HepG2 (cell line): ENCODE results near the gene PTPRCAP. TPM values are rescaled to one million over a fixed set of nuclear protein-coding genes. Genes with fewer than 3 reads are reported as not detected.
A peak's percentile ranks its signal among the peaks of the same experiment; 100 is the strongest.

Experiments used
- ATAC-seq: fragments of 200-7000 bp; cut with Tn5 transposase; 3 replicates; pipeline ENCODE4 v1.9.1; 2020; ENCODE audit warnings: mild to moderate bottlenecking, moderate library complexity
- BruUV-seq: library from RNA; stranded (reverse); fragments of 400-500 nt; replicated peaks from 2 replicates; lab custom pipeline; 2021; lab: Mats Ljungman, UMichigan
- CTCF ChIA-PET: fragments of 300-600 bp; formaldehyde crosslinking; extraction: SDS; loops from one replicate; lab custom pipeline; 2021; ENCODE audit warnings: low total read pairs, inconsistent platforms, low intra/inter-chr PET ratio; lab: Yijun Ruan, JAX
- POLR2A ChIA-PET: fragments of 350-600 bp; sonication (Branson Sonifier 250); formaldehyde crosslinking; loops from one replicate; lab custom pipeline; 2020; ENCODE audit warnings: antibody characterized with exemption, inconsistent platforms; lab: Yijun Ruan, JAX
- DNase-seq: peaks from one replicate; pipeline ENCODE4 v3.0.0-alpha.2; 2015; ENCODE audit warnings: low spot score
- FAIRE-seq: peaks from 3 replicates; lab custom pipeline; 2011; peaks lifted over from hg19 to GRCh38; lab: Jason Lieb, UNC
- H2AFZ ChIP-seq: one replicate; pipeline ENCODE4 v1.6.1; 2011; ENCODE audit warnings: low read length, inconsistent platforms
- H3K27ac ChIP-seq: fragments of 300-600 bp; 3 replicates; pipeline ENCODE4 v1.8.0; 2011; ENCODE audit warnings: mixed run types, mild to moderate bottlenecking, mixed read lengths, low read length, inconsistent platforms; ENCODE audit not compliant: insufficient read depth; ENCODE audit errors: extremely low read length
- H3K27me3 ChIP-seq, 2 experiments: fragments of 200-600 bp in 1 of 2; 2 replicates in 1 of 2; 3 replicates in 1 of 2; pipeline versions ENCODE4 v1.6.0 to v1.8.0; 2011; ENCODE audit warnings: low read length in 2 of 2, mild to moderate bottlenecking in 2 of 2, moderate library complexity in 2 of 2, inconsistent platforms in 1 of 2; ENCODE audit not compliant: insufficient read depth in 2 of 2, control insufficient read depth in 1 of 2
- H3K36me3 ChIP-seq, 2 experiments: fragments of 200-600 bp in 1 of 2; replicated peaks in 1 of 2; 2 replicates in 1 of 2; 3 replicates in 1 of 2; pipeline versions ENCODE4 v1.5.1 to v1.8.0; 2011; ENCODE audit warnings: low read length in 2 of 2, inconsistent platforms in 1 of 2; ENCODE audit not compliant: insufficient read depth in 2 of 2, control insufficient read depth in 1 of 2
- H3K4me1 ChIP-seq: 2 replicates; pipeline ENCODE4 v1.5.1; 2012; ENCODE audit warnings: low read length, inconsistent platforms; ENCODE audit not compliant: insufficient read depth
- H3K4me2 ChIP-seq: 2 replicates; pipeline ENCODE4 v1.6.0; 2011; ENCODE audit warnings: low read depth, low read length, inconsistent platforms
- H3K4me3 ChIP-seq, 3 experiments: fragments of 200-600 bp in 1 of 3; sonication (generic), shearing (Covaris generic) in 1 of 3; replicated peaks in 1 of 3; 2 replicates each; pipeline ENCODE4 v1.5.1; 2011 to 2016; ENCODE audit warnings: low read length in 3 of 3, inconsistent platforms in 2 of 3, low read depth in 2 of 3, mild to moderate bottlenecking in 2 of 3, control low read depth in 1 of 3, mixed read lengths in 1 of 3; ENCODE audit not compliant: insufficient read depth in 1 of 3
- H3K79me2 ChIP-seq: one replicate; pipeline ENCODE4 v1.6.1; 2011; ENCODE audit warnings: low read length, inconsistent platforms; ENCODE audit not compliant: insufficient read depth
- H3K9ac ChIP-seq: 2 replicates; pipeline ENCODE4 v1.6.0; 2011; ENCODE audit warnings: mild to moderate bottlenecking, low read depth, low read length, inconsistent platforms; ENCODE audit not compliant: insufficient read depth
- H3K9me3 ChIP-seq: 2 replicates; pipeline ENCODE4 v1.5.1; 2012; ENCODE audit warnings: mild to moderate bottlenecking, low read length
- H4K20me1 ChIP-seq: 2 replicates; pipeline ENCODE4 v1.6.0; 2011; ENCODE audit warnings: inconsistent platforms, mild to moderate bottlenecking, low read length, moderate library complexity; ENCODE audit not compliant: insufficient read depth
- ZNF652 ChIP-seq: IDR thresholded peaks from 2 replicates; pipeline ENCODE4 v1.6.1; 2016; ENCODE audit warnings: low read depth, borderline replicate concordance
- WGBS: methylation state at CpG from one replicate; pipeline ENCODE4 v1.1.6; 2017; ENCODE audit warnings: low lambda C conversion rate; 5-methylcytosine and 5-hydroxymethylcytosine counted together
- in situ Hi-C: cut with HindIII; loops from 2 replicates; pipeline ENCODE4 v1.10.0; 2017; ENCODE audit warnings: low pct_unique_long_range_greater_than_20kb; ENCODE audit not compliant: extremely low pct_ligation_motif_present
- intact Hi-C: fragments of 100-400 bp; cut with micrococcal nuclease; formaldehyde crosslinking; loops from one replicate; pipeline ENCODE4 v1.10.0; 2022; ENCODE audit not compliant: unreplicated experiment
- polyA plus RNA-seq, 8 experiments: library from polyadenylated mRNA; depleted of rRNA in 3 of 8; stranded (reverse) in 7 of 8; unstranded in 1 of 8; fragments of >200 nt; fragmentation: Illumina TruSeq in 4 of 8; extraction: Trizol in 4 of 8; gene quantifications; 2 replicates each; pipeline versions ENCODE4 v1.2.1 to v1.2.3, GENCODE V29; 2011 to 2016; ENCODE audit warnings: low read depth in 4 of 8, missing spikeins in 1 of 8, mixed read lengths in 1 of 8; ENCODE audit not compliant: insufficient read depth in 1 of 8
- total RNA-seq, 5 experiments: library from RNA; depleted of rRNA; stranded (reverse); fragments of >200 nt; fragmentation: Illumina TruSeq; extraction: Trizol; gene quantifications; 2 replicates each; pipeline ENCODE4 v1.2.3, GENCODE V29; 2016; ENCODE audit warnings: low read depth in 1 of 5
- TF ChIP-seq, protein P1 (sequence below): sonication (generic); formaldehyde crosslinking; IDR thresholded peaks from 2 replicates; pipeline ENCODE4 v1.5.1; 2020; ENCODE audit warnings: mild to moderate bottlenecking, missing genetic modification reagents, moderate library complexity

Gene PTPRCAP
- total and polyA plus RNA-seq, 2 of the 13 experiments (the other 11 are each of a cell fraction or from before 2014, with no cell fraction given): 0.60 to 0.70 TPM

DNA sequence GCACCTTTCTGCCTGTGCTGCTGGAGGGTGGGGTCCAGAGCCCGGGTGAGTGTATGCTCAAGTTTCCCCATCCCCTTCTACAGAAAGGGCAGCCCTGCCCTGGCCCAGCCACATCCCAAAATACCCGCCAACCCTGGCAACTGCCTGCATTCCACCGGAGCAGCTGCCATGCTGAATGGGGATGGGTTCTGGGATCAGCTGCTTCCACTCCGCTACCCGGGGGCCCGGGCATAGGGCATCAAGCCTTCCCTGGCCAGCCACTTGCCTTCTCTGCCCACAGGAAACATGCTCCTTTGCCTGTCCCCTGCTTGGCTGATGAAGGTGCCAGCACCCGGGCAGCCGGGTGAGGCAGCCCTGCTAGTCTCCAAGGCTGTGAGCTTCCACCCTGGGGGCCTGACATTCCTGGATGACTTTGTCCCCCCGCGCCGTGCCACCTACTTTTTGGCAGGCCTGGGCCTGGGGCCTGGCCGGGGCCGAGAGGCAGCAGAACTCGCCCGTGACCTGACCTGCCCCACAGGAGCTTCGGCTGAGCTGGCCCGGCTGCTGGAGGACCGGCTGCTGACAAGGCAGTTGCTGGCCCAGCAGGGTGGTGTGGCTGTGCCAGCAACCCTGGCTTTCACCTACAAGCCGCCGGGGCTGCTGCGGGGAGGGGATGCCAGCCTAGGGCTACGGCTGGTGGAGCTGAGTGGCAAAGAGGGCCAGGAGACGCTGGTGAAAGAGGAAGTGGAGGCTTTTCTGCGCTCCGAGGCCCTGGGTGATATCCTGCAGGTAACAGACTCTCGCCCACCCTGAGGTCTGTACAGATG is 18.8 kb downstream of the PTPRCAP start:
- no peak for TF ChIP-seq ZNF652 (CRISPR knock-in tag)
- TF ChIP-seq, protein P1, sequence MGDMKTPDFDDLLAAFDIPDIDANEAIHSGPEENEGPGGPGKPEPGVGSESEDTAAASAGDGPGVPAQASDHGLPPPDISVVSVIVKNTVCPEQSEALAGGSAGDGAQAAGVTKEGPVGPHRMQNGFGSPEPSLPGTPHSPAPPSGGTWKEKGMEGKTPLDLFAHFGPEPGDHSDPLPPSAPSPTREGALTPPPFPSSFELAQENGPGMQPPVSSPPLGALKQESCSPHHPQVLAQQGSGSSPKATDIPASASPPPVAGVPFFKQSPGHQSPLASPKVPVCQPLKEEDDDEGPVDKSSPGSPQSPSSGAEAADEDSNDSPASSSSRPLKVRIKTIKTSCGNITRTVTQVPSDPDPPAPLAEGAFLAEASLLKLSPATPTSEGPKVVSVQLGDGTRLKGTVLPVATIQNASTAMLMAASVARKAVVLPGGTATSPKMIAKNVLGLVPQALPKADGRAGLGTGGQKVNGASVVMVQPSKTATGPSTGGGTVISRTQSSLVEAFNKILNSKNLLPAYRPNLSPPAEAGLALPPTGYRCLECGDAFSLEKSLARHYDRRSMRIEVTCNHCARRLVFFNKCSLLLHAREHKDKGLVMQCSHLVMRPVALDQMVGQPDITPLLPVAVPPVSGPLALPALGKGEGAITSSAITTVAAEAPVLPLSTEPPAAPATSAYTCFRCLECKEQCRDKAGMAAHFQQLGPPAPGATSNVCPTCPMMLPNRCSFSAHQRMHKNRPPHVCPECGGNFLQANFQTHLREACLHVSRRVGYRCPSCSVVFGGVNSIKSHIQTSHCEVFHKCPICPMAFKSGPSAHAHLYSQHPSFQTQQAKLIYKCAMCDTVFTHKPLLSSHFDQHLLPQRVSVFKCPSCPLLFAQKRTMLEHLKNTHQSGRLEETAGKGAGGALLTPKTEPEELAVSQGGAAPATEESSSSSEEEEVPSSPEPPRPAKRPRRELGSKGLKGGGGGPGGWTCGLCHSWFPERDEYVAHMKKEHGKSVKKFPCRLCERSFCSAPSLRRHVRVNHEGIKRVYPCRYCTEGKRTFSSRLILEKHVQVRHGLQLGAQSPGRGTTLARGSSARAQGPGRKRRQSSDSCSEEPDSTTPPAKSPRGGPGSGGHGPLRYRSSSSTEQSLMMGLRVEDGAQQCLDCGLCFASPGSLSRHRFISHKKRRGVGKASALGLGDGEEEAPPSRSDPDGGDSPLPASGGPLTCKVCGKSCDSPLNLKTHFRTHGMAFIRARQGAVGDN (CRISPR knock-in tag): 0 out of 2 replicates have a peak, but pooled peaks have one; percentile 15
- H4K20me1 ChIP-seq: no peaks in the 10 kb centered on the region
- in situ Hi-C loops (no loop called here), intact Hi-C loops (no loop called here)
- no peak overlapping the region for H3K4me2 ChIP-seq
- H3K79me2 ChIP-seq: no peaks in the 10 kb centered on the region
- no peak for FAIRE-seq
- no peak for ATAC-seq
- no TSS peak for BruUV-seq
- H3K27ac ChIP-seq: no peak overlapping the region
- DNase-seq: no peak
- no peaks in the 10 kb centered on the region for H3K36me3 ChIP-seq
- no peak overlapping the region for H3K9ac ChIP-seq
- no peaks in the 10 kb centered on the region for H3K9me3 ChIP-seq
- CTCF ChIA-PET: no interaction called here
- no peak overlapping the region for H2AFZ ChIP-seq
- peaks cover 53% of the 10 kb centered on the region for H3K4me1 ChIP-seq
- H3K27me3 ChIP-seq: peaks cover 9 to 47% of the 10 kb centered on the region in 2 experiments; a peak in 4 of 5 replicates
- 56% methylated on average over 14 of the region's 26 CpGs for WGBS
- POLR2A ChIA-PET: interaction anchor here (0.8 to 7.4 kb wide), 4 partner anchors 9 to 27 kb away, joined by 3 to 78 read pairs (median 4); partner anchors contain the start of genes PPP1CA, RAD9A and TBC1D10C
- H3K4me3 ChIP-seq: no peak overlapping the region
